Omental fat pad (tissue), 4 donors: ENCODE data around the gene ZFAND2B. TPM values are rescaled to one million over a fixed set of nuclear protein-coding genes. Genes with fewer than 3 reads are reported as not detected.
"Not testable (repeated sequence)": the region's sequence is repeated elsewhere in the genome, so short reads cannot be mapped to it uniquely, and the experiment has no call there.

ENCODE experiments used
- ATAC-seq: fragments of 150-250 bp; one replicate; pipeline ENCODE4 v1.9.1; 2016; ENCODE audit warnings: mild to moderate bottlenecking, moderate library complexity; ENCODE audit not compliant: low FRiP score
- DNase-seq: peaks from one replicate; pipeline ENCODE4 v3.0.0-alpha.2; 2019; ENCODE audit warnings: low spot score
- total RNA-seq, 4 donors: library from RNA; depleted of rRNA; stranded (reverse); fragments of >200 nt; gene quantifications; one replicate each; pipeline ENCODE4 v1.1.0, GENCODE V29; 2016
- TF ChIP-seq, protein P1 (sequence below), 3 donors: fragments of 450-650 bp; IDR thresholded peaks; one replicate each; pipeline ENCODE4 v1.5.1; 2016 to 2017; ENCODE audit warnings: antibody characterized with exemption in 3 of 3, mild to moderate bottlenecking in 3 of 3, moderate library complexity in 2 of 3

ZFAND2B gene
- total RNA-seq, 4 donors from 2014 or later = 25.1 to 57.1 (median 40.1) TPM

DNA sequence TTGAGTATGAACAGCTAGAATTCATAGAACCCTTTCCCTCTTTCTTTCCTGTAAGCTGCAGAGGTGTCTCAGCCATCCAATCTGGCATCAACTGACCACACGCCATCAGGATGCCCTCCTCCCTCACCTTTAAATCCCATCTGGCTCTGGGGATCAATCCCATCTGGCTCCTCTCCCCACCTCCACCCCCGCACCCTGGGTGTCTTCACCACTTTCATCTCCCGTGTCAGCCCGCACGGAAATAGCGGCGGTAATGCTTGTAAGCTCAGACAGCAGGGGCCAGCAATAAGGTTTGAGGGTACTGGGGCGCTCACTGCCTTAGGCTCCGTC is 46.0 kb downstream of the ZFAND2B start:
- DNase-seq (no peak), ATAC-seq (no peak)
- TF ChIP-seq, protein P1, sequence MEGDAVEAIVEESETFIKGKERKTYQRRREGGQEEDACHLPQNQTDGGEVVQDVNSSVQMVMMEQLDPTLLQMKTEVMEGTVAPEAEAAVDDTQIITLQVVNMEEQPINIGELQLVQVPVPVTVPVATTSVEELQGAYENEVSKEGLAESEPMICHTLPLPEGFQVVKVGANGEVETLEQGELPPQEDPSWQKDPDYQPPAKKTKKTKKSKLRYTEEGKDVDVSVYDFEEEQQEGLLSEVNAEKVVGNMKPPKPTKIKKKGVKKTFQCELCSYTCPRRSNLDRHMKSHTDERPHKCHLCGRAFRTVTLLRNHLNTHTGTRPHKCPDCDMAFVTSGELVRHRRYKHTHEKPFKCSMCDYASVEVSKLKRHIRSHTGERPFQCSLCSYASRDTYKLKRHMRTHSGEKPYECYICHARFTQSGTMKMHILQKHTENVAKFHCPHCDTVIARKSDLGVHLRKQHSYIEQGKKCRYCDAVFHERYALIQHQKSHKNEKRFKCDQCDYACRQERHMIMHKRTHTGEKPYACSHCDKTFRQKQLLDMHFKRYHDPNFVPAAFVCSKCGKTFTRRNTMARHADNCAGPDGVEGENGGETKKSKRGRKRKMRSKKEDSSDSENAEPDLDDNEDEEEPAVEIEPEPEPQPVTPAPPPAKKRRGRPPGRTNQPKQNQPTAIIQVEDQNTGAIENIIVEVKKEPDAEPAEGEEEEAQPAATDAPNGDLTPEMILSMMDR (IDR thresholded peaks at IDR 0.05) = no peak

DNA sequence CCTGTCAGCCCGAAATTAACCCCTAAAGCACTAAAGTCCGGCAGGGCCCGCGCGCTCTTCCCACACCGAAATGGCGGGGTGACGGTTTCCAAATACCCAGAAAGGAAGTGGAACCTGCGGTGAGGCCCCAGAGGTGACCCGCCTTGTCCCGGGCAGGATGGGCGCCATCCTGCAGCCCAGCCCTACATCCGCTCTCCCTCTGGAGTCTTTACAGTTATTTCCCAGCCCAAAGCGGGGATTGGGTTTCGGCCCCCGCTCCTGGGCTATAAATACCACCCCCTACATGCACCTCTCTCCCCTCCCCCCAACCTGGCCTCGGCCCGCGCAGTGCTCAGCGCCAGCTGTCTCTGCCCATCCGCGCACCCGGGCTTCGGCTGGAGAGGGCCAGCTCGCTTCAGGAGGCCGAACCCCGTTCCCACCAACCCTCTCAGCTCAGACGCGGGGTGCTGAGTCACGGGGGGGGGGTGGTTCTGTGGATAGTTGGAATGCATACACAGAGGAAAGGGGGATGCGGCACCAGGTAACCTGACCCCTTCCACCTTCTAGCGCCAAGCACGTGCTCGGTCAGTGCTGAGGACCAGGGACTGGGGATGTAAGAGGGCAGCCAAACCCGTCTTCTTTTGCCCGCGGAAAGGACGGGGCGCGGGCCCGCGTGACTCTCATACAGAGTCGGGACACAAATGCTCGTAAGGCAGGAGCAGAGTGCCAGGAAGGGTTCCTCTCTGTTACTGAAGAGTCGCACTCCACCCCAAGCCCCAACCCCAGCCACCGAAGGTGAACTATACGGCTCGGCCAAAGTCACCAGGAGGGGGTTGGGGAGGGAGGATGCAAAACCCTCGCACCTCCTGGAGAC is 46.5 kb downstream of the ZFAND2B start, which contains the start of gene TUBA4B:
Gene TUBA4B, plus strand, starts transcription at position 344 of the 853 bp plus-strand sequence. Its CDS starts 165 bp downstream, at position 509.
- DNase-seq = no peak
- ATAC-seq = peak; percentile 57
- TF ChIP-seq, protein P1 (IDR thresholded peaks at IDR 0.05) = no peak

DNA sequence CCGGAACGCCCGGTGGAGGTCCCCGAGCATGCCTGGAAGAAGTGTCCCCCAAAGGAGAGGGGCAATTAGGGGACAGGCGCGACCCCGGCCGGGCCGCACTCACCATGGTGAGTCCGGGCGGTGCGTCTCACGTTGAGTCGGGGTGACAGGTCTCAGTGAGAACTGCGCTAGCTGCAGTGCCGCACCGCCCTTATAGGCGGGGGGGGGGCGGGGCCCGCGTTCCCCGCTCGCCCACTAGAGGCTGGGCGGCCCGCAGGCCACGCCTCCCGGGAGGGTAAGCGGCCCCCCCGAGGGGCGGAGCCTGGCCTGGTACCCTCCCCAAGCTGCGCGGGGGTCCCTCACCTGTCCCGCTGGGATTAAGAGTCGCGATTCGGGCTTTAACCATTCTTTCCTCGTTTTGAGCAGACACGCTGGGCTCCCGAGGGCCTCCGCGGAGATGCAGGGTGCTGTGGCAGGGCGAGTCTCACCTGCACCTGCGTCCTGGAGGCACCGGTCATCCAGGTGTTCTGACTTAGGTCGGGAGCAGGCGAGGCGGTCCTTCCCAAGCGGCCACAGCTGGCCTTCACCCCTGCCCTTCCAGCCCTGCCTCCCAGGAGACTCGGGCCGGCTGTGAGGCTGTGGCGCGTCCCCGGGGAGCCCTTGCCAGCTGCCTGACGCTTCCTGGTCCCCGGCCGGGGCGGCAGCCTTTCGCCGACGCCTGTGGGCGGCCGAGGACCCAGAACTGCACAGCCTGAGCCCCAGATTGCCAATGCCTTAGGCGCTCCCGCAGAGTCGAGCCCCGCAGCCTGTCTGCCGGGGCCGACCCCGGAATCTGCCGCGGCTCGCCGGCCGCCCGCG is 47.4 kb downstream of the ZFAND2B start, which contains the start of gene TUBA4A:
Gene TUBA4A, minus strand, starts transcription at position 166 of the 837 bp plus-strand sequence. Its CDS starts 60 bp downstream, at position 106.
- TF ChIP-seq, protein P1 (IDR thresholded peaks at IDR 0.05) = peak in 1 of 3 donors; percentile 7
- peak; percentile 59 for DNase-seq
- ATAC-seq = peak; percentile 76

DNA sequence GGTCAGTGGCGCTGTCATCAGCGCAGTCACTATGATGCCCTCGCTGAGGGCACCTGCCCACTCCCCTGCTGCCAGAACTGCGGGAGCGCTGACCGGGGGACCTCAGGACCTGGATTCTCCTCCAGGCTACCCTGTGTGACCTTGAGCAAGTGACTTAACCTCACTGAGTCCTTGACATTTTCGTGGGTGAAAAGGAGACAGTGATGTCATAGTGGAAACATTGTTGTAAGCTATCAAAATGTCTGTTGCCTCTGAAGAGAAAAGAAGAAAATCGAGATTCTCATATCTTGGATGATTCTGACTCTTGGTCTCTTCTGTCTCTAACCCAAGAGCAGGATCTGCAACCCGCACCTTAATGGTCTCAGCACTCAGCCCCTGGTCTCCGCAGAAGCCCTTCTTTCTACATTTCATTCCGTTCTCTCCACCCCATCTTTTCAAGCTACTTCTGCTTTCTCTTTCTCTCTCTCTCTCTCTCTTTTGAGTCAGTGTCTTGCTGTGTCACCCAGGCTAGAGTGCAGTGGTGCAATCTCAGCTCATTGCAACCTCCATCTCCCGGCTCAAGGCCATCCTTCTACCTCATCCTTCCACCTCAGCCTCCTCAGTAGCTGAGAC is 48.1 kb downstream of the ZFAND2B start:
- TF ChIP-seq, protein P1 (IDR thresholded peaks at IDR 0.05) = no peak
- DNase-seq = no peak
- no peak for ATAC-seq

DNA sequence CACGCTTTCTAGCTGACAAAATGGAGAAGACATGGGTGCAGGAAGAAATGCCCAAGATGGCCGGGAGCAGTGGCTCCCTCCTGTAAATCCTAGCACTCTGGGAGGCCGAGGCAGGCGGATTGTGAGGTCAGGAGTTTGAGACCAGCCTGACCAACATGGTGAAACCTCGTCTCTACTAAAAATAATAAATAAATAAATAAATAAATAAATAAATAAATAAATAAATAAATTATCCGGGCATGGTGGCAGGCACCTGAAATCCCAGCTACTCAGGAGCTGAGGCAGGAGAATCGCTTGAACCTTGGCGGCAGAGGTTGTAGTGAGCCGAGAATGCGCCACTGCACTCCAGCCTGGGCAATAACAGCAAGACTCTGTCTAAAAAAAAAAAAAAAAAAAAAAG is 52.4 kb downstream of the ZFAND2B start:
- DNase-seq, ATAC-seq: not testable (repeated sequence)

Other genes with a start within 250 kb of the ZFAND2B start
- not detected for gene CDK5R2, start 247.1 kb upstream of the ZFAND2B start, total RNA-seq
- gene FEV, start 221.6 kb upstream of the ZFAND2B start, total RNA-seq = not detected
- gene CRYBA2, start 213.4 kb upstream of the ZFAND2B start, total RNA-seq = not detected
- under 1 TPM in 1 of 4 donors, not detected in 3; 0.19 TPM for gene CFAP65, start 165.3 kb upstream of the ZFAND2B start, total RNA-seq
- under 1 TPM in 1 of 4 donors, not detected in 3; 0.48 TPM for gene IHH, start 145.9 kb upstream of the ZFAND2B start, total RNA-seq
- 10 to 100 TPM; 13.8 to 23.2 (median 17.5) TPM for gene NHEJ1, start 46.0 kb upstream of the ZFAND2B start, total RNA-seq
- 1 to 10 TPM; 1.0 to 2.7 (median 1.2) TPM for gene SLC23A3, start 36.8 kb upstream of the ZFAND2B start, total RNA-seq
- gene CNPPD1, start 29.9 kb upstream of the ZFAND2B start, total RNA-seq = 10 to 100 TPM; 37.0 to 77.2 (median 43.0) TPM
- gene RETREG2, start 28.5 kb upstream of the ZFAND2B start, total RNA-seq = 10 to 100 TPM; 48.5 to 73.9 (median 57.7) TPM
- 10 to 100 TPM; 24.1 to 35.6 (median 28.8) TPM for gene ABCB6, start 12.2 kb downstream of the ZFAND2B start, total RNA-seq
- 10 to 100 TPM; 24.4 to 52.2 (median 38.6) TPM for gene ATG9A, start 22.9 kb downstream of the ZFAND2B start, total RNA-seq
- 10 to 100 TPM; 13.5 to 77.4 (median 22.7) TPM for gene ANKZF1, start 23.0 kb downstream of the ZFAND2B start, total RNA-seq
- 10 to 100 TPM in 3 of 4 donors, 1 to 10 TPM in 1; 9.0 to 21.9 (median 12.3) TPM for gene GLB1L, start 38.7 kb downstream of the ZFAND2B start, total RNA-seq
- 10 to 100 TPM in 3 of 4 donors, 1 to 10 TPM in 1; 9.8 to 18.9 (median 12.5) TPM for gene STK16, start 38.7 kb downstream of the ZFAND2B start, total RNA-seq
- not detected for gene TUBA4B, start 46.5 kb downstream of the ZFAND2B start, total RNA-seq
- 10 to 100 TPM; 26.9 to 74.0 (median 50.3) TPM for gene TUBA4A, start 47.1 kb downstream of the ZFAND2B start, total RNA-seq
- gene DNAJB2, start 72.6 kb downstream of the ZFAND2B start, total RNA-seq = 10 to 100 TPM; 27.5 to 56.6 (median 46.8) TPM
- 1 to 10 TPM in 1 of 4 donors, under 1 TPM in 1, not detected in 2; 0.12 to 1.0 TPM for gene PTPRN, start 102.6 kb downstream of the ZFAND2B start, total RNA-seq
- not detected for gene RESP18, start 126.0 kb downstream of the ZFAND2B start, total RNA-seq
- 10 to 100 TPM; 58.4 to 97.4 (median 85.7) TPM for gene DNPEP, start 181.1 kb downstream of the ZFAND2B start, total RNA-seq
- gene DES, start 211.6 kb downstream of the ZFAND2B start, total RNA-seq = 100 to 1,000 TPM in 3 of 4 donors, 10 to 100 TPM in 1; 39.4 to 292 (median 182) TPM
- gene SPEG, start 228.1 kb downstream of the ZFAND2B start, total RNA-seq = 10 to 100 TPM; 12.4 to 28.9 (median 17.7) TPM